ENCODE measurements around the gene SMAD6. TPM values are rescaled to one million over a fixed set of nuclear protein-coding genes. Genes with fewer than 3 reads are reported as not detected.
A peak's percentile ranks its signal among the peaks of the same experiment; 100 is the strongest.

Gene SMAD6
- total and polyA plus RNA-seq, 2 of the 4 experiments (the other 2 are of a cell fraction), result 4.8 to 8.5 TPM

DNA sequence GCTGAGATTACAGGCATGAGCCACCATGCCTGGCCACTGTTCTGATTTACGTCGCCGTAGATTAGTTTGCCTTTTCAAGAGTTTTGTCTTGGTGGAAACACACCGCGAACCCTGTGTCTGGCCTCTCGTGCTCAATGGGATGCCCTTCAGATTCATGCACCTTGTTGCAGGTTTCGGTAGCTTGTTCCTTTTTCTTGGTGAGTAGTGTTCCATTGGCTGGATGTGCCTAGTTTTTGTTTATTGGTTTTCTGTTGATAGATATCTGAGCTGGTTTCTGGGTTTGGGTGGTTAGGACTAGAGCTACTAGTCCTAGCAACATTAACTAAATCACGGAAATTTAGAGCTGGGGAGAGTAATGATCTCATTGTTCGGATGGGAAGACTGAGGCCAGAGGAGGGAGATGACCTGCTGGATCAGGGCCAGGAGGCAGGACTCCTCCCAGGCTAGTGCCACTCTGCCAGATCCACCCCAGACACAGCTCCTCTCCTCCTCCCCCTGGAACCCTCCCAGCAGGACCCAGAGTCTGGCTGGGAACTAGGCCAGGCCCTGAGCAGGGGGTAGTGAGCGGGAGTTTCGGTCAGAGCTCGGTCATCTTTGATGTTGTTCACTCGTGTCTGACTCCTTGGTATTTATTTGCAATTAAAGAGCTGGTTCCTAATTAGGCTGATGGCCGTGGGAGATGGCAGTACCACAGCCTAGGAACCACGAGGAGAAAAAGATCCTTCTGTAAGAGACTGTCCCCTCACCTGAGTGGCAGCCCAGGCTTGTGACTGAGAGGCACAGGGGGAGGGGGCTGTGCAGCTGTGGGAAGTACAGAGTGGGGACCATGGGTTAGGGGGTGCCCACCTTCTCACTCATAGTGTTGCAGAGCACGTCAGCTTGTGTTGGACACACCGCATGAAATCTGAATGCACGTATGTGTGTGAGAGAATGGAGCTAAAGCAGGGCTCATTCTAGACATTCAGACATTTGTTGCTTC is 73.4 kb downstream of the SMAD6 start (continued):
- no peak for TF ChIP-seq RFX5 (IDR thresholded peaks at IDR 0.05; ENCODE audit: low read depth, low read length)

DNA sequence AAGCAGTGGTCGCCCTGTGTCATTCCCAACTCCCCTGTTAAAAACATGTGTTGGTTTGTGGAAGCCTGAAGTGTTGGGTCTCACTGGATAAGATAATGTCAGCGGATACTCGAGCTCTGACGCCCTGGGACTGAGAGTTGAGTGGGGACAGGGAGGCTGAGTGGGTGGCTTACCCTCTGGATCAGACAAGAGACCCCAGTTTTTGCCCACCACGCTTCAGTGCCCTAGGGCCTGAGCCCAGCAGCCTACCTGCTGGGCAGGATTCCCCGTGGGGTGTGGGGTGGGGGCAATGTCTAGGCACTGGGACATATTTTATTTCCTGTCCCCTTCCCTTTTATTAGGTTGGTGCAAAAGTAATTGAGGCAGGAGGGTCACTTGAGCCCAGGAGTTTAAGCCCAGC is 75.0 kb downstream of the SMAD6 start:
- Histone ChIP-seq H2AK9ac (replicated peaks; ENCODE audit: low read depth, low read length, poor library complexity) (no peak overlapping the region), H2BK20ac (ENCODE audit: low read depth, low read length) (peak overlapping the region; percentile 83; the same call in 1 of the 2 replicates), H3K18ac (ENCODE audit: low read depth, low read length) (no peak overlapping the region), H2AFZ (replicated peaks; ENCODE audit: low read length, poor library complexity) (no peak overlapping the region), H3K4me1 (ENCODE audit: control insufficient read depth, insufficient read depth, low read length) (peaks cover 52% of the 10 kb centered on the region), H3K14ac (replicated peaks; ENCODE audit: low read depth, low read length) (peak overlapping the region; percentile 23; the same call in 1 of the 2 replicates), H3K23ac (ENCODE audit: low read depth, low read length) (0 out of 2 replicates have a peak overlapping the region, but pooled peaks have one; percentile 6), H3K36me3 (ENCODE audit: control insufficient read depth, insufficient read depth, low read length) (peaks cover 4% of the 10 kb centered on the region; the same call in 1 of the 2 replicates), H3K27me3 (ENCODE audit: control insufficient read depth, insufficient read depth, low read length) (no peaks in the 10 kb centered on the region), H4K91ac (ENCODE audit: insufficient read depth, low read depth, low read length) (peak overlapping the region; percentile 64; the same call in 1 of the 2 replicates), H3K79me1 (ENCODE audit: low read depth in 1 of 2, low read length in 2 of 2) (peaks cover 36 to 83% of the 10 kb centered on the region in 2 experiments), H2BK120ac (ENCODE audit: low read depth, low read length) (peak overlapping the region; percentile 94), H2AK5ac (ENCODE audit: low read depth, low read length) (peak overlapping the region; percentile 80), H3K9ac (ENCODE audit: low read depth, low read length) (no peak overlapping the region), H3K4me3 (ENCODE audit: insufficient read depth, low read depth, low read length) (no peak overlapping the region), H3K9me1 (ENCODE audit: insufficient read depth, low read length) (peaks cover 33% of the 10 kb centered on the region), H3K4me2 (ENCODE audit: low read depth, low read length) (no peak overlapping the region), H4K5ac (ENCODE audit: low read depth, low read length) (no peak overlapping the region), H4K8ac (ENCODE audit: low read depth in 2 of 2, low read length in 2 of 2) (no peak overlapping the region), H3K27ac (ENCODE audit: insufficient read depth, low read length) (no peak overlapping the region), H3K9me3 (ENCODE audit: control insufficient read depth, insufficient read depth, low read length) (no peaks in the 10 kb centered on the region), H3K56ac (ENCODE audit: extremely low read depth, insufficient read depth, low read length) (no peak overlapping the region), H4K20me1 (ENCODE audit: insufficient read depth, low read length) (no peaks in the 10 kb centered on the region), H2BK15ac (ENCODE audit: low read depth, low read length) (peak overlapping the region; percentile 22; the same call in 1 of the 3 replicates), H2BK5ac (ENCODE audit: low read depth, low read length, poor library complexity, severe bottlenecking) (no peak overlapping the region), H3K4ac (ENCODE audit: low read depth, low read length) (peak overlapping the region; percentile 66)
- DNase-seq (no peak), ATAC-seq (ENCODE audit: low read depth) (no peak)
- dilution Hi-C loops (cut with HindIII; ENCODE audit: low sequenced_read_pairs, unreplicated experiment) (no loop called here), in situ Hi-C loops (cut with MboI; ENCODE audit: low sequenced_read_pairs) (no loop called here), intact Hi-C loops (cut with micrococcal nuclease) (no loop called here)
- WGBS, 2 experiments (ENCODE audit: extremely low coverage in 2 of 2, insufficient read length in 1 of 2), result 90% methylated on average over 2 of the region's 6 CpGs; no CpG with 5 or more reads in 1 of the 2 experiments
- BruUV-seq (replicated peaks), result no TSS peak
- ChIA-PET CTCF (interaction anchor here (1.0 to 1.3 kb wide), 2 partner anchors 61 to 75 kb away, joined by 3 read pairs; no protein-coding TSS in a partner anchor), POLR2A (ENCODE audit: unreplicated experiment) (no interaction called here)
- TF ChIP-seq RAD21 (IDR thresholded peaks at IDR 0.05; ENCODE audit: low read length) (no peak), FOS (IDR thresholded peaks at IDR 0.05; ENCODE audit: low read depth, low read length) (no peak)

Measured in IMR-90 (cell line).